ENCODE measurements around the gene MASP2. TPM values are rescaled to one million over a fixed set of nuclear protein-coding genes. Genes with fewer than 3 reads are reported as not detected.

MASP2 gene
- total and polyA plus RNA-seq, 2 of the 8 experiments (the other 6 are each of a cell fraction or from before 2014, with no cell fraction given) = 0.54 to 1.2 TPM

- Histone ChIP-seq H3K4ac (replicated peaks; ENCODE audit: insufficient read length, low read depth, low read length) (no peak overlapping the region), H3K23ac (ENCODE audit: insufficient read length) (no peak overlapping the region), H2AFZ (ENCODE audit: low read length) (no peak overlapping the region), H3K23me2 (ENCODE audit: low read depth, low read length) (peaks cover 32% of the 10 kb centered on the region; the same call in 1 of the 2 replicates), H4K91ac (replicated peaks; ENCODE audit: insufficient read length, low read length) (no peak overlapping the region), H2BK120ac (replicated peaks; ENCODE audit: low read depth, low read length) (no peak overlapping the region), H3K18ac (ENCODE audit: extremely low read depth, low read length) (no peak overlapping the region), H3K27me3 (replicated peaks in 1 of 4; ENCODE audit: control insufficient read depth in 3 of 4, extremely low read depth in 1 of 4, insufficient read depth in 3 of 4, low read length in 3 of 4) (no peaks in the 10 kb centered on the region), H3K79me1 (ENCODE audit: low read depth, low read length) (no peaks in the 10 kb centered on the region), H4K20me1 (replicated peaks in 1 of 2; ENCODE audit: control insufficient read depth in 1 of 2, insufficient read depth in 2 of 2, low read length in 2 of 2) (peaks cover 0 to 13% of the 10 kb centered on the region in 2 experiments), H3K4me2 (ENCODE audit: insufficient read depth in 1 of 2, low read depth in 2 of 2, low read length in 2 of 2) (no peak overlapping the region), H4K8ac (ENCODE audit: extremely low read depth, insufficient read depth, low read length) (no peak overlapping the region), H3K14ac (ENCODE audit: insufficient read length) (no peak overlapping the region), H3K36me3 (ENCODE audit: control insufficient read depth in 2 of 4, insufficient read depth in 4 of 4, low read length in 3 of 4) (no peaks in the 10 kb centered on the region), H3K4me1 (replicated peaks in 1 of 4; ENCODE audit: control insufficient read depth in 3 of 4, insufficient read depth in 4 of 4, low read length in 3 of 4) (peaks cover 0 to 10% (median 1%) of the 10 kb centered on the region in 4 experiments; a peak in 4 of 7 replicates), H2BK5ac (ENCODE audit: low read depth, low read length) (no peak overlapping the region), H3K9ac (replicated peaks in 1 of 4; ENCODE audit: extremely low read depth in 1 of 4, low read depth in 3 of 4, low read length in 3 of 4) (no peak overlapping the region), H4K5ac (ENCODE audit: insufficient read length, low read depth, low read length) (no peak overlapping the region), H3K9me3 (ENCODE audit: insufficient read depth in 2 of 2, low read depth in 1 of 2, low read length in 1 of 2) (no peaks in the 10 kb centered on the region), H2BK20ac (ENCODE audit: low read length) (no peak overlapping the region), H3K79me2 (ENCODE audit: control insufficient read depth in 1 of 2, insufficient read depth in 2 of 2, low read length in 2 of 2) (no peaks in the 10 kb centered on the region), H3K56ac (replicated peaks; ENCODE audit: insufficient read length, low read depth, low read length) (peak overlapping the region; percentile 95), H2AK5ac (ENCODE audit: low read depth, low read length) (no peak overlapping the region), H2BK15ac (ENCODE audit: low read length) (no peak overlapping the region), H2BK12ac (ENCODE audit: low read depth, low read length) (no peak overlapping the region), H3K4me3 (ENCODE audit: extremely low read depth in 1 of 4, insufficient read depth in 2 of 4, low read depth in 3 of 4, low read length in 4 of 4) (no peak overlapping the region), H3K27ac (ENCODE audit: low read depth, low read length) (no peak overlapping the region)
- no peak for TF ChIP-seq KDM4A (IDR thresholded peaks at IDR 0.05; ENCODE audit: low read depth, low read length, severe bottlenecking)
- TF ChIP-seq FOSL1 (IDR thresholded peaks at IDR 0.05; ENCODE audit: insufficient read depth, low read depth, low read length) = no peak
- no peak for TF ChIP-seq PHF8 (conservative IDR thresholded peaks at IDR 0.05; ENCODE audit: low read depth, low read length)
- TF ChIP-seq RNF2 (IDR thresholded peaks at IDR 0.05; ENCODE audit: borderline replicate concordance, low read depth, low read length, missing control alignments, poor library complexity, severe bottlenecking) = peak; percentile 35
- 79 to 86% methylated on average over 1 to 3 of the region's 3 CpGs for WGBS, 2 experiments (ENCODE audit: extremely low coverage in 1 of 2, insufficient coverage in 1 of 2, insufficient read length in 1 of 2, insufficient replicate concordance in 2 of 2, low coverage in 1 of 2, low lambda C conversion rate in 2 of 2, missing lambda C conversion rate in 1 of 2)
- POLR2A ChIA-PET (ENCODE audit: partially characterized antibody) = interaction anchor here (1.0 to 2.1 kb wide), 2 partner anchors 10 kb away, joined by 3 to 16 read pairs; no protein-coding TSS in a partner anchor
- DNase-seq (ENCODE audit: low read depth in 1 of 2, low spot score in 2 of 2) (no peak), FAIRE-seq (no peak)
- CTCF ChIA-PET (ENCODE audit: partially characterized antibody) = no interaction called here
Measured at GRCh38 chr1:11042065-11042464, 5.0 kb downstream of the MASP2 start.
